PC-9 (cell line): ENCODE data around the gene GSE1.

Source experiments
- CTCF ChIP-seq: fragments of 200-600 bp; sonication (generic); conservative IDR thresholded peaks from 2 replicates; pipeline ENCODE4 v1.6.1; 2017; ENCODE audit warnings: mixed run types, antibody characterized with exemption, mild to moderate bottlenecking, moderate library complexity
- EZH2 ChIP-seq: fragments of 200-600 bp; sonication (generic); IDR thresholded peaks from 2 replicates; pipeline ENCODE4 v1.8.0; 2017; ENCODE audit warnings: antibody characterized with exemption, low read depth

GRCh38 chr16:85625053-85625452 lies 11.9 kb downstream of the GSE1 start:
- no peak for TF ChIP-seq EZH2
- no peak for TF ChIP-seq CTCF
